Ovary (tissue), 9 donors: Measurements from ENCODE around the gene EFCAB13. TPM values are rescaled to one million over a fixed set of nuclear protein-coding genes. Genes with fewer than 3 reads are reported as not detected.
"Not testable (repeated sequence)": the region's sequence is repeated elsewhere in the genome, so short reads cannot be mapped to it uniquely, and the experiment has no call there.

ENCODE experiments used
- DNase-seq, 5 donors: peaks; one replicate each; pipeline ENCODE4 v3.0.0-alpha.2; 2019 to 2020
- H3K27ac ChIP-seq, 2 donors: fragments of 200-600 bp; one replicate each; pipeline versions ENCODE4 v1.5.1 to v1.8.0; 2019 to 2022
- H3K27me3 ChIP-seq: fragments of 200-600 bp; one replicate; pipeline ENCODE4 v1.8.0; 2022
- H3K36me3 ChIP-seq: fragments of 200-600 bp; sonication (generic); one replicate; pipeline ENCODE4 v1.5.1; 2019
- H3K4me1 ChIP-seq: one replicate; pipeline ENCODE4 v1.8.1; 2013; ENCODE audit warnings: mild to moderate bottlenecking, moderate library complexity; ENCODE audit not compliant: insufficient read depth
- H3K4me3 ChIP-seq: fragments of 200-600 bp; sonication (generic); one replicate; pipeline ENCODE4 v1.5.1; 2017
- H3K9me3 ChIP-seq, 2 donors: fragments of 200-600 bp in 1 of 2; sonication (generic) in 1 of 2; one replicate each; pipeline versions ENCODE4 v1.5.1 to v1.8.1; 2013 to 2019; ENCODE audit warnings: mild to moderate bottlenecking in 1 of 2, moderate library complexity in 1 of 2
- EP300 ChIP-seq: sonication (generic); formaldehyde crosslinking; IDR thresholded peaks from one replicate; pipeline ENCODE4 v1.6.1; 2017; ENCODE audit warnings: antibody characterized with exemption
- POLR2A ChIP-seq: fragments of 450-650 bp; IDR thresholded peaks from one replicate; pipeline ENCODE4 v1.6.1; 2017; ENCODE audit warnings: antibody characterized with exemption, mild to moderate bottlenecking, moderate library complexity
- WGBS, 3 donors: extraction: QIAGEN DNeasy Blood & Tissue Kit in 1 of 3; methylation state at CpG; one replicate each; pipeline versions ENCODE4 v1.1.5 to v1.1.7; 2013 to 2017; 5-methylcytosine and 5-hydroxymethylcytosine counted together
- intact Hi-C, 4 donors: fragments of 100-400 bp; cut with DNase I; formaldehyde crosslinking; loops; one replicate each; pipeline versions ENCODE4 v1.11.0 to v1.15.1; 2022 to 2023
- polyA plus RNA-seq, 2 donors: library from polyadenylated mRNA; stranded (reverse); fragments of 200-250 nt in 1 of 2; fragments of 350-450 nt in 1 of 2; fragmentation: Illumina TruSeq in 1 of 2; extraction: RNeasy Lipid Tissue Mini Kit (QIAGEN cat#74804) in 1 of 2; gene quantifications; one replicate each; pipeline ENCODE4 v1.2.3, GENCODE V29; 2013 to 2014
- total RNA-seq, 7 donors: library from RNA; depleted of rRNA in 2 of 7; stranded (reverse); fragments of >200 nt in 2 of 7; fragmentation: NEBNext Ultra II Directional in 3 of 7; extraction: Animal tissue kit (Norgen Biotek cat#: 25700) in 3 of 7; gene quantifications; one replicate each; pipeline versions ENCODE4 v1.1.0 to v1.2.4, GENCODE V29; 2016 to 2023
- TF ChIP-seq, protein P1 (sequence below), 3 donors: fragments of 450-650 bp in 2 of 3; fragments of 200-600 bp in 1 of 3; IDR thresholded peaks; one replicate each; pipeline versions ENCODE4 v1.5.1 to v1.8.0; 2016 to 2022; ENCODE audit warnings: antibody characterized with exemption in 3 of 3, mild to moderate bottlenecking in 1 of 3
- donor health status: DM: no; HTN: no; CAD: no; lungs with moderate emphysema.
- donor health status: DM: no; HTN: no; CAD: no.
- donor health status: Bipolar disorder and iron deficiency.
- donor health status: DM: yes; HTN: yes; CAD: no.
- donor health status: DM: no; HTN: no; CAD: no.
- donor health status: DM: yes; HTN: yes; CAD: no.

The EFCAB13 gene
- total and polyA plus RNA-seq, 9 donors, result 3.2 to 11.5 (median 9.1) TPM

DNA sequence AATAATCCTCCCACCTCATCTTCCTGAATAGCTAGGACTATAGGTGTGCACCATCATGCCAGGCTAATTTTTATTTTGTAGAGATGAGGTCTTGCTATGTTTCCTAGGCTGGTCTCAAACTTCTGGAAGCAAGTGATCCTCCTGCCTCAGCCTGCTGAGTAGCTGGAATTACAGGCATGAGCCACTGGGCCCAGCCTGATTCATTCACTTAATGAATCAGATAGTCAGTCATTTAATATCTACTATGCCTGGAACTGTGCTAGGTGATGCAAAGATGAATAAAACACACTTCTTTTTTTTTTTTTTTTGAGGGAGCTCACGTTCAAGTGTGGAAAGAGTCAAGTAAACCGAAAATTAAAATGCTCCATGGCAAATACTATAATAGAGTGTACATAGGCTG, 39.4 kb downstream of the EFCAB13 start:
- Histone ChIP-seq H3K9me3 (no peaks in the 10 kb centered on the region), H3K4me1 (no peaks in the 10 kb centered on the region), H3K36me3 (no peaks in the 10 kb centered on the region), H3K27ac (no peak overlapping the region), H3K4me3 (no peak overlapping the region), H3K27me3 (no peaks in the 10 kb centered on the region)
- no peak for DNase-seq
- intact Hi-C loops, result no loop called here
- 83 to 91% (median 89%) methylated on average over 2 of the region's 2 CpGs for WGBS, 3 donors
- no peak for TF ChIP-seq POLR2A
- no peak for TF ChIP-seq EP300
- TF ChIP-seq, protein P1, sequence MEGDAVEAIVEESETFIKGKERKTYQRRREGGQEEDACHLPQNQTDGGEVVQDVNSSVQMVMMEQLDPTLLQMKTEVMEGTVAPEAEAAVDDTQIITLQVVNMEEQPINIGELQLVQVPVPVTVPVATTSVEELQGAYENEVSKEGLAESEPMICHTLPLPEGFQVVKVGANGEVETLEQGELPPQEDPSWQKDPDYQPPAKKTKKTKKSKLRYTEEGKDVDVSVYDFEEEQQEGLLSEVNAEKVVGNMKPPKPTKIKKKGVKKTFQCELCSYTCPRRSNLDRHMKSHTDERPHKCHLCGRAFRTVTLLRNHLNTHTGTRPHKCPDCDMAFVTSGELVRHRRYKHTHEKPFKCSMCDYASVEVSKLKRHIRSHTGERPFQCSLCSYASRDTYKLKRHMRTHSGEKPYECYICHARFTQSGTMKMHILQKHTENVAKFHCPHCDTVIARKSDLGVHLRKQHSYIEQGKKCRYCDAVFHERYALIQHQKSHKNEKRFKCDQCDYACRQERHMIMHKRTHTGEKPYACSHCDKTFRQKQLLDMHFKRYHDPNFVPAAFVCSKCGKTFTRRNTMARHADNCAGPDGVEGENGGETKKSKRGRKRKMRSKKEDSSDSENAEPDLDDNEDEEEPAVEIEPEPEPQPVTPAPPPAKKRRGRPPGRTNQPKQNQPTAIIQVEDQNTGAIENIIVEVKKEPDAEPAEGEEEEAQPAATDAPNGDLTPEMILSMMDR (IDR thresholded peaks at IDR 0.05), result no peak

DNA sequence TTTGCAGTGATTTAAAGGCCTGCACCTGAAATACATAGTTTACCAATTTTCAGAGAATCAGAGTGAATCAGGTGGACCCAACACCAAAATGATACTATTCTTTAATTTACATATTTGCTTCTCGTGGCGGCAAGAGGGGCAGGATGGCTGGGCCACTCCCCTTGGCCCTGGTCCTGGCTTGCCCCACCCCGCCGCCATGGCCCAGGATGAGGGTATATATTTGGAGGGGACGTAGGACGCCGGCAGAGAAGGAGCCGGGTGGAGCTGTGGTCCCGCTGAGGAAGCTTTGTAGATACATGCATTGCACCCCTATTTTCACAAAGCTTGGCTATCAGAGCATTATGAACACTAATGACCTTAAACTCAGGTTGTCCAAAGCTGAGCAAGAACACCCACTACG, 43.5 kb downstream of the EFCAB13 start:
- WGBS, 3 donors, result 93 to 95% (median 95%) methylated on average over 10 of the region's 10 CpGs
- DNase-seq, result no peak

DNA sequence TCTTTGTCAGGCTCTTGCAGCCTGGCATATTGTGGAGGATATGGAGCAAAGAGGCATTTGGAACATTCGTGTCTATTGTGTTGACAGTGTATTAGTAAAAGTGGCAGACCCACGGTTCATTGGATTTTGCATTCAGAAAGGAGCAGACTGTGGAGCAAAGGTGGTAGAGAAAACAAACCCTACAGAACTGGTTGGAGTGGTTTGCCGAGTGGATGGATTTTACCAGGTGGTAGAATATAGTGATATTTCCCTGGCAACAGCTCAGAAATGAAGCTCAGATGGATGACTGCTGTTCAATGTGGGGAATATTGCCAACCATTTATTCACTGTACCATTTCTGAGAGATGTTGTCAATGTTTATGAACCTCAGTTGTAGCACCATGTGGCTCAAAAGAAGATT, 44.5 kb downstream of the EFCAB13 start:
- H3K4me1 ChIP-seq, result no peaks in the 10 kb centered on the region
- no peaks in the 10 kb centered on the region for H3K9me3 ChIP-seq
- 89 to 91% (median 90%) methylated on average over 3 of the region's 3 CpGs for WGBS, 3 donors
- H3K4me3 ChIP-seq, result no peak overlapping the region
- intact Hi-C loops, result no loop called here
- no peak overlapping the region for H3K27ac ChIP-seq
- TF ChIP-seq, protein P1 (IDR thresholded peaks at IDR 0.05), result no peak
- TF ChIP-seq EP300, result no peak
- H3K36me3 ChIP-seq, result no peaks in the 10 kb centered on the region
- H3K27me3 ChIP-seq, result no peaks in the 10 kb centered on the region
- no peak for DNase-seq

More for the DNA sequence above, 43.5 kb downstream of the EFCAB13 start:
- TF ChIP-seq, protein P1 (IDR thresholded peaks at IDR 0.05), result no peak
- TF ChIP-seq POLR2A (no peak), EP300 (no peak)
- H3K27ac ChIP-seq, result no peak overlapping the region
- H3K9me3 ChIP-seq, result no peaks in the 10 kb centered on the region
- H3K27me3 ChIP-seq, result no peaks in the 10 kb centered on the region
- intact Hi-C loops, result no loop called here
- no peaks in the 10 kb centered on the region for H3K36me3 ChIP-seq
- H3K4me3 ChIP-seq, result no peak overlapping the region
- no peaks in the 10 kb centered on the region for H3K4me1 ChIP-seq

DNA sequence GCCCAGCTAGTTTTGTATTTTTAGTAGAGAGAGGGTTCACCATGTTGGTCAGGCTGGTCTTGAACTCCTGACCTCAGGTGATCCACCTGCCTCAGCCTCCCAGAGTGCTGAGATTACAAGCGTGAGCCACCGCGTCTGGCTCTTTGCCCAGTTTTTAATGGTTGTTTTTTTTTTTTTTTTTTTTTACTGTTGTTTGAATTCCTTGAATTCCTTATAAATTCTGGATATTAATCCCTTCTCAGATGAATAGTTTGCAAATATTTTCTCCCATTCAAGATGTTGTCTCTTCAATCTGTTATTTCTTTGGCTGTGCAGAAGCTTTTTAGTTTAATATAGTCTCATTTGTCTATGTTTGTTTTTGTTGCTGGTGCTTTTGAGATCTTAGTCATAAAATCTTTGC, 47.1 kb downstream of the EFCAB13 start:
- DNase-seq, intact Hi-C loops, H3K27me3 ChIP-seq, H3K9me3 ChIP-seq, H3K36me3 ChIP-seq, H3K4me1 ChIP-seq, H3K27ac ChIP-seq, H3K4me3 ChIP-seq: not testable (repeated sequence)
- WGBS, 3 donors, result 13 to 54% (median 20%) methylated on average over 3 of the region's 3 CpGs

DNA sequence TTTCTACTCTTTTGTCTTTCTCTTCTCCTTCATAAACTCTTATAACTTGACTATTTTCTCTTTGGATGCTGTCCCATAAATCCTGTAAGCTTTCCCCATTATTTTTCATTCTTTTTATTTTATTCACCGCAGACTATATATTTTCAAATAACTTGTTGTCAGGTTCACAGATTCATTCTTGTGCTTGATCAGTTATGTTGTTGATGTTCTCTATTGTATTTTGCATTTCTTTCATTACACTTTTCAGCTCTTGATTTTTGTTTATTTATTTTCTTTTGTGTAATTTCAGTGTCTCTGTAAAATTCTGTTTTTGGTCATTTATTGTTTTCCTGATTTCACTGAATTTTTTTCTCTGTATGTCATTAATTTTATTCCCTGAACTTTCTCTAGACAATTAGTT, 49.2 kb downstream of the EFCAB13 start:
- WGBS, 3 donors, result 95 to 98% (median 95%) methylated on average over 1 of the region's 1 CpG
- Histone ChIP-seq H3K4me1 (no peaks in the 10 kb centered on the region), H3K27me3 (no peaks in the 10 kb centered on the region), H3K36me3 (no peaks in the 10 kb centered on the region), H3K4me3 (no peak overlapping the region), H3K27ac (no peak overlapping the region), H3K9me3 (no peaks in the 10 kb centered on the region)
- TF ChIP-seq POLR2A (no peak), EP300 (no peak)
- TF ChIP-seq, protein P1 (IDR thresholded peaks at IDR 0.05), result no peak
- intact Hi-C loops, result no loop called here
- no peak for DNase-seq
